Measurements from ENCODE around the gene ATXN10.

ATXN10 gene

GRCh38 chr22:45859231-45860161 lies 187.9 kb downstream of the ATXN10 start:
- no peak for DNase-seq (ENCODE audit: low read depth)

- DNase-seq (ENCODE audit: low read depth): no peak
Measured at GRCh38 chr22:45860201-45860600, 188.6 kb downstream of the ATXN10 start.

GRCh38 chr22:45861259-45861658 lies 189.6 kb downstream of the ATXN10 start:
- DNase-seq (ENCODE audit: low read depth): no peak

GRCh38 chr22:45863981-45864751 lies 192.5 kb downstream of the ATXN10 start:
- peak; percentile 19 for DNase-seq (ENCODE audit: low read depth)

- no peak for DNase-seq (ENCODE audit: low read depth)
Measured at GRCh38 chr22:45864959-45865476, 193.4 kb downstream of the ATXN10 start.

GRCh38 chr22:45865561-45866125 lies 194.0 kb downstream of the ATXN10 start:
- no peak for DNase-seq (ENCODE audit: low read depth)

- DNase-seq (ENCODE audit: low read depth): no peak
Measured at GRCh38 chr22:45866126-45866645, 194.6 kb downstream of the ATXN10 start.

- DNase-seq (ENCODE audit: low read depth): no peak
Measured at GRCh38 chr22:45866646-45867117, 195.0 kb downstream of the ATXN10 start.

GRCh38 chr22:45867118-45867905 lies 195.7 kb downstream of the ATXN10 start:
- no peak for DNase-seq (ENCODE audit: low read depth)

GRCh38 chr22:45867906-45868555 lies 196.4 kb downstream of the ATXN10 start:
- no peak for DNase-seq (ENCODE audit: low read depth)

GRCh38 chr22:45868571-45869339 lies 197.1 kb downstream of the ATXN10 start:
- no peak for DNase-seq (ENCODE audit: low read depth)

GRCh38 chr22:45869340-45869847 lies 197.8 kb downstream of the ATXN10 start:
- DNase-seq (ENCODE audit: low read depth): no peak

GRCh38 chr22:45870011-45870410 lies 198.4 kb downstream of the ATXN10 start:
- no peak for DNase-seq (ENCODE audit: low read depth)

GRCh38 chr22:45871721-45872120 lies 200.1 kb downstream of the ATXN10 start:
- DNase-seq (ENCODE audit: low read depth): no peak

GRCh38 chr22:45872659-45873263 lies 201.1 kb downstream of the ATXN10 start:
- no peak for DNase-seq (ENCODE audit: low read depth)

- no peak for DNase-seq (ENCODE audit: low read depth)
Measured at GRCh38 chr22:45876136-45877035, 204.8 kb downstream of the ATXN10 start.

GRCh38 chr22:45877036-45877380 lies 205.4 kb downstream of the ATXN10 start:
- DNase-seq (ENCODE audit: low read depth): no peak

GRCh38 chr22:45877651-45878050 lies 206.0 kb downstream of the ATXN10 start:
- no peak for DNase-seq (ENCODE audit: low read depth)
